Activated CD4-positive, alpha-beta T cell treated with anti-CD3 and anti-CD28 coated beads for 4 hours (primary cell): Measurements from ENCODE around the gene TMEM61.
"Not testable (repeated sequence)": the region's sequence is repeated elsewhere in the genome, so short reads cannot be mapped to it uniquely, and the experiment has no call there.

Experiments
- DNase-seq, 2 donors: peaks; one replicate each; pipeline ENCODE4 v3.0.0-alpha.2; 2020

The TMEM61 gene

DNA sequence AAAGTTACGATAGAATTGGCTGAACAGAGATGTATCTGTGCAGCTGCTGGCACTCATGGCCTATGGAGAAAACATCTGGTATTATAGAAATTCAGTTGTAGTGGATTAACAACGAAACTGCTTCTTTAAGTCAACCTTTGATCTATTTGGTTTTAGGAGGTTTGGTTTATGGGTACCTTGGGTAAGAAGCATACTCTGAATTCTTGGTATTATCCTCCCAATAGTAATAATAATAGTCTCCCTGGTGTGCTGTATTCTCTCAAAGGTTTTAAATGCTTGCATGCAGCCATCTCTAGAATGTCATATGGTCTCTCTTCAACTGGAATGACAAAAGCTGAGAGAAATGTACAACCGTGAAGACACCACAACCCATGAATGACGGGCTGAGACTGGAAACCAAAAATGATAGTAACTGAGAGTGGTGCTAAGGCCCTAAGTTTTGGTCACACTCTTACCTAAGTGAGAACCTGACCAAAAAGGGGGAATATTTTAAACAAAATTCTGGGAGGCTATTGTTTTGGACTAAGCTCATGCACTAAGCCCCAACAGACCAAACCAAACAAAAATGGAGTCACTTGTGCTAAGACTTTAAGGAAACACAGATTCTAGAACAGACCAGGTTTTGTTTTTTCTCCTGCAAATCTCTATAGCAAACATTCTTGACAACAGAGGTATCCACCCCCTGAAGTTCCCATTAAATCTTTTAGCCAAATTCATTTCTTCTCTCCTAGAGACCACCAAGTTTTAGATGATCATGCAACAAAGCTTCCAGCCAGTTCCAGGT lies 17.6 kb upstream of the TMEM61 start:
- DNase-seq = no peak

DNA sequence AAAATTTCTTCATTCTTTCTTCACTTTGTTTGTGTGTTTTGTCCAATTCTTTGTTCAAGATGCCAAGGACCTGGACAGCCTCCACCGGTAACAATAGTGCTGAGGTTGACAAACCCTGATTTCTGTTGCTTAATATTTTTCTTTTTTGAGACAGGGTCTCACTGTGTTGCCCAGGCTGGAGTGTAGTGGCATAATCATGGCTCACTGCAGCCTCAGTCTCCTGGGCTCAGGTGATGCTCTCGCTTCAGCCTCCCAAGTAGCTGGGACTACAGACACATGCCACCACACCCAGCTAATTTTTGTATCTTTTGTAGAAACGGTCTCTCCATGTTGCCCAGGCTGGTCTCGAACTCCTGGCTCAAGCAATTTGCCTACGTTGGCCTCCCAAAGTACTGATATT lies 16.6 kb upstream of the TMEM61 start:
- not testable (repeated sequence) for DNase-seq

DNA sequence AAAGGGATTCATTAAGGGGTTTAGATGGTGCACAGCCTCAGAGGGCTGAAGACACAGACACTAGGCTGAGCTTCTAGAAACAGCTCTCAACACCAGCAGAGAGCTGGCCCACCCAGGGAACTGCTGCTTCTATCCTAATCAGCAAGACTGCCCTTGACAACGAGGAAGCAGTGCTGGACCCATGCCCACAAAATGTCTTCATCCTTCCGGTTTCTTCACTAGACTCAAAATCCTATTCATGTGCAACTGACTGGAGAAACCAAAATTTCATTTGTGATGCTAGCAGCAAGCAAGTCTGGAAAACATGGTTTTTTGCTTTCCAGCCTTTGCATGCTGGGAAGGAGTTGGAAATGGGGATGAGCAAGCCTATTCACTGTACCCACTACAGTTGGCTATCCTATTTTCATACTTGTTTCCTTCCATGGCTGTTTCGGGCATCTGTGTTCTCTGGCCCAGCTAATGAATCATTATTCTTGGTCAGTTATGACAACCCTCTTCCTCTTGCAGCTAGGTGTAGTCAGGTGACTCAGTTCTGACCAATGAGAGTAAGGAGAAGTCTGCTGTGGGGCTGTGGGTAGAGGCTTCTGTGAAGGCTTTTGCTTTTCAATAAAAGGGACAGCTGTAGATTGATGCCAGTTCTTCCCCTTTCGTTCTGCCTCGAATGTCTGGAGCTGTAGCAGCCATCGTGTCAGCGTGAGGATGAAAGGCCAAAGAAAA lies 14.6 kb upstream of the TMEM61 start:
- no peak for DNase-seq

DNA sequence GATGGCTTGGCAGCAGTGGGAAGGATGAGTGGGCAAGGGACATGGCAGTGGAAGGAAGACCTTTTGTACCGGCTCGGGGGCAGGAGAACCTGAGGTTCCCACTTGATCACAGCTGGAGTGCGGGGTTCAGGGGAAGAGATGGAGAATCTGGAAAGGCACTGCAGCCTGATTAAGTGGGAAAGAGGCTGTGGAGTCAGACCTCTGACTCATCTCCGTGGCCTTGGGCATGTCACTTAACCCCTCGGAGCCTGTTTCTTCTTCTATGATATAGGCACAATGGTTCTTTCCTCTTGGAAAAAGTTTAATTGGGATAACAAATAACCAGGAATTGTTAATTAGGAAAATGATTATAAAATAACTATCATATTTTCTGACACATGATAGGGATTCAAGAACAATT lies 13.1 kb upstream of the TMEM61 start:
- no peak for DNase-seq

DNA sequence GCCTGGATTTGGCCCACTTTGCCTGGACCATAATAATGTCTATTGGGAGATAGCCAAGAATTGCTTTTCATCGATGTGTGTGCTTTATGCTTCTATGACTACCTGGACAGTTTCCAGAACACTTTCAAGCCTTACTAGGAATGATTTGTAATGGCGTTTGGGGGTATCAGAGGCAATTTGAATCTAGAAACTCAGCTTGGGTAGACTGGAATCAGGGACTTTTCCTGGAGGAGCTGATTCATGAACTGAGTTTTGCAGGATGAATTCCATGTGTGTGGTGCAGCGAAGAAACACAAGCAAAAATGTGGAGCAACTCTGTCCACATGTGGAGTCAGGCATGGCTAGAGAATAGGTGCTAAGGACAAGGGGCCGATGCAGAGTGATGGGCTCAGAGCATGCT lies 11.9 kb upstream of the TMEM61 start:
- no peak for DNase-seq

DNA sequence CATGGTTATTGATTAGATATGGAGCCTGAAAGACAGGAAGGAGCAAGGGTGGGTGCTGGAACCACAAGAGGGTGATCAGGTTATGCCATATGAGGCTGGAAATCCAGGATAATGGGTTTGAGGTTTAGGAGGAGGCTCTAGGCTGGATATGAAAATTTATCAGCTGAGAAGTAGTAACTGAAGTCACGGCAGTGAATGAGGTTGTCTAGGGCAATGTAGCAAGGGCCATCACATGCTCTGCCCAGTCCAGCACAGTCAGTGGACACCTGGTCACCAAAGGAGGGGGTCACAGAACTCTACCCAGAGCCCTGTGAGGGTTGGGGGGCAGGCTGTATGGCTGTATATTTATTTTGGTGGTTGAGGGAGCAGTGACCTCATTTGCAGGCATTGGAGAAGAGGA lies 10.5 kb upstream of the TMEM61 start:
- DNase-seq = no peak

DNA sequence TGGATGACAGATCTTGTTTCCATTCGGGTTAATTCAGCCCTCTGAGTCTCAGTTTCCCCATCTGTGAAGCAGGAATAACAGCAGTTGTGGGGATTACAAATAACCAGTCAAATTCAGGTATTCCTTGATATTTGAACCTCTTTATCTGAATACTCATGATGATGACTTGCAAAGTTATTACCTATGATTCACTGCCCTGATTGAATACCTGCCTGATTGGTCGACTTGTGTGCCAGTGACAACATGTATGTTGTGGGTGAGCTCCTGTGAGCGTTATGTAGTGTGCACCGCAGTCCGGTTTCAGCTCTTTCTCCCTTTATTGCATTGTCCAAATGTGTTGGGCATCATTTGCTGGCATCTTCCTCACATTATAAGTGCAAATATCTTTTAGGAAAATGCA lies 9.5 kb upstream of the TMEM61 start:
- no peak for DNase-seq

DNA sequence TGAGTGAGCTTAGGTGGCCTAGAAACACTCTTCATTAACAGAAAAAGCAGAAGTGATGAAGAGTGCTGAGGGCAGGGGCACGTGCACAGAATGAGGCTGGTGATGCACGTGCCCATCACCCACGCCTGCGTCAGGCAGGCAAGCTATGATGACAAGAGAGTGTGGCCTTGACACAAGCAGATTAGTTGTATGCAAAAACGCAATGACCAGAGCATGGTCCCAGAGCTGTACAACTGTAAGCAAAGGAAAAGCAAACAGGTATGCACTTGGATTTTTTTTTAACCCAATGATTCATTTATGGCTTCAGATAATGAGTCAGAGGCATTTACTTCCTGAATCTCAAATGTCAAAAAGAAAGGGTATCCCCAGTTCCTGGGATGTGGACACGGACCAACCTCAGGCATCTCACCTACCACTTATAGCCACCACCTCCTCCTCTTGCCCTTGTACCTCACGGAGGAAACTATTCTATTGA lies 9.1 kb upstream of the TMEM61 start:
- no peak for DNase-seq

DNA sequence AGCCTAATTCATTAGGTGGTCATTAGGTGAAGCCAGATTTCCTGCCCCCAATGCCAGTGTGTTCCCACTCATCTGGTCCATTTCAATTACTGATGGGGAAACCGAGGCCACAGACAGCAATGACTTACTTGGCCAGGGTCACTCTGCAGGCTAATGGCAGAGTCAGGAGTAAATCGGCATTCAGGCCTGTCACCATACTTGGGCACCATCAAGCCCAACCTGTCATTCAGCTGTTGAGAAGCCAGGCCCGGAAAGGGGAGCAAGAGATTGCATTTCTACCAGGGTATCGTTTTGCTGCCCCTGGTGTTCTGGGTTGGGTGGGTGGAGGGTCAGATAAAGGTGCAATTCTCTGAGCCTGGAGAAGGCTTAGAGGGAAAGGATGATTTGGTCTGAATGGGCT lies 8.0 kb upstream of the TMEM61 start:
- no peak for DNase-seq

DNA sequence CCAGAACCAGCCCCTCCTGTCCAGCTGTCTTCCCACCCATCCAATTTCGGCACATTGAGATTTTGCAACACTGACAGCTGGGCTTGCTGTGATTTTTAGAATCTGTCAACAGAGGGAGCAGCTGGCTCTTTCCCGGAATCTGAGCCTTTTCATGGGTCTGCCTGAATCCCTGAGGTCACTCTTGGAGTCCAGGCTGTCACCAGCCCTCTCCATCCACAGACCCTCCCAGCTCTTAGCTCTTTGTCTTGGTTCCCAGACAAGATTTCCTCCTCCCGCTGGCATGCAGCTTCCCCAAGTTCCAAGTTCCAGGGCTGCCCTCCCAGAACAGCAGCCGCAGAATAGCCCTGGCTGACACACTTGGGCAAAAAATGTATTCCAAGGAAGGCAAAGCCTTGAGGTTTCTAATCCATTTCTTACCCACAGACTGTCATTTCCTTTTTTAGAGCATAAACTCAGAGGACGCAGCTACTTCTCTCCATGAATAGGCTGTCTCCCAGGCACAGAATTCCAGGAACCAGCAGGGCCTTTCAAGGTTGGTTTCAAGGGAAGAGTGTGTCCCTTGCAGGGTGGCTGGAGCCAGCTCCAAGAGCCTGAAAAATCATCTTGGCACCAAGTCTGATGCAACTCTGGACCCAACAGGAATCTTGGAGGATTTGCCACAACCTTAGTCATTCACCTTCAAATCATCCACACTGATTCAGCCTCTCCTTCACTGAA lies 7.1 kb upstream of the TMEM61 start:
- no peak for DNase-seq

DNA sequence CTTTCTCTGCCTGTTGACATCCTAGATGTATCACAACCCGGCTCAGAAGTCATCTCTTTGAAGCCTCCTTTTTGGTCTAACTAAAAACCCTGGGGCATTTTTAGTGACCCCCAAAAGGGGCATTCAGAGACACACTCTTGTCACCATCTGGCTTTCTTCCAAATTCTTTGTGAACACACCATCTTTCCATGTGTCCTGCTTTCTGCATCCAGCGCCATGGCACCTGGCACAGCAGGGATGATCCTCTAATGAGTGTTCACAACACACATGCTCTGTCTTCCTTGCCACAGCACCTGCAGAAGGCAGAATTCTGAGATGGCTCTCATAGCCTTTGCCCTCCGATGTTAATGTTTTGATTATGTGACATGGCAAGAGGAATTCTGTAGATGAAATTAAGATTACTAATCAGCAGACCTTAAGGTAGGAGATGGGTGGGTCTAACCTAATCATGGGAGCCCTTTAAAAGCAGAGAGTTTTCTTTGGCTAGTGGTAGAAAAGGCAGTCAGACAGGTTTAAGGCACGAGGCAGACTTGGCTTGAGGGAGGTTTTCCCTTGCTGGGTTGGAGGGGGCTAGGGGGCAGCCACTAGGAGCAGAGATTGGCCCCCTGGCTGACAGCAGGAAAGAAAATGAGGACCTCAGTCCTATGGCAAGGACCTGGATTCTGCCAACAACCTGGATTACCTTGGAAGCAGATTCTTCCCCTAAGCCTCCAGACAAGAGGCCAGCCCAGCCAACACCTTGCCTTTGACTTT lies 4.9 kb upstream of the TMEM61 start:
- DNase-seq = no peak

DNA sequence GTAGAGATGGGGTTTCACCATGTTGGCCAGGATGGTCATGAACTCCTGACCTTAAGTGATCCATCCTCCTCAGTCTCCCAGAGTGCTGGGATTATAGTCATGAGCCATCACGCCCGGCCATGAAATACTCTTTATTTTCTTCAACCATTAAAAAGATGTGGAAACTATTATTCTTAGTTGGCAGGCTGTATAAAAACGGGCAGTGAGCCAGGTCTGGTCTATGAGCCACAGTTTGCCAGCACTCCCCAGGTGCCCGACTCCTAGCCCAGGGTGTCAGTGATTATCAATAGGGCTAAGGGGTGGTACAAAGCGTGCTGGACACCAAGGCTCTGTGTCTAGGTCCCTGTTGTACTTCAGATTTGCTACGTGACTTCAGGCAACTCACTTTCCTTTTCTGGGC lies 3.7 kb upstream of the TMEM61 start:
- no peak for DNase-seq

DNA sequence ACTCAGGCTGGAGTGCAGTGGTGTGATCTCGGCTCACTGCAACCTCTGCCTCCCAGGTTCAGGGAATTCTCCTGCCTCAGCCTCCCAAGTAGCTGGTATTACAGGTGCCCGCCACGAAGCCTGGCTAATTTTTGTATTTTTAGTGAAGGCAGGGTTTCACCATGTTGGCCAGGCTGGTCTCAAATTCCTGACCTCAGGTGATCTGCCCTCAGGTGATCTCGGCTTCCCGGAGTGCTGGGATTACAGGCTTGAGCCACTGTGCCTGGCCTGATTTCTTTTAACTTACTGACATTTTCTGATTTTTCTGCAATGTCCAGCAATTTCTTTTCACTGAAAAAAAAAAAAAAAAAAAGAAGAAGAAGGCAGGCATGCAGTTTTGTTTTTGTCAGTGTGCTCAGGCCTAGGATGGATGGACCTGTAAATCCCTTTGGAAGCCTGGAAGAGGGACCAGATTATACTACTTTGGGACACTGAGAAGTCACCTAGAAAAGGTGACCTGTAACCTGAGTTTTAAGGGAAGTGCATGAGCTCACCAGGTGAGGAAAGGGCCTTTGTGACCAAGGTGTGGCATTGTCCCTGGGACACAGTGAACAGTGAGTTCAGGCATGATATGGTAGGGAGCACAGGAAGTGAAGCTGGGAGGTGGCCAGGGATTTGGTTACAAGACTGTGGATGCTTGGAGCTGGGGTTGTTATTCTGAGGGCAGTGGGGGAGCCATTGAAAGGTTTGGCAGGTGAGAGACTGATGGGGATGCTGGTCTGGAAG lies 2.7 kb upstream of the TMEM61 start:
- DNase-seq = no peak

DNA sequence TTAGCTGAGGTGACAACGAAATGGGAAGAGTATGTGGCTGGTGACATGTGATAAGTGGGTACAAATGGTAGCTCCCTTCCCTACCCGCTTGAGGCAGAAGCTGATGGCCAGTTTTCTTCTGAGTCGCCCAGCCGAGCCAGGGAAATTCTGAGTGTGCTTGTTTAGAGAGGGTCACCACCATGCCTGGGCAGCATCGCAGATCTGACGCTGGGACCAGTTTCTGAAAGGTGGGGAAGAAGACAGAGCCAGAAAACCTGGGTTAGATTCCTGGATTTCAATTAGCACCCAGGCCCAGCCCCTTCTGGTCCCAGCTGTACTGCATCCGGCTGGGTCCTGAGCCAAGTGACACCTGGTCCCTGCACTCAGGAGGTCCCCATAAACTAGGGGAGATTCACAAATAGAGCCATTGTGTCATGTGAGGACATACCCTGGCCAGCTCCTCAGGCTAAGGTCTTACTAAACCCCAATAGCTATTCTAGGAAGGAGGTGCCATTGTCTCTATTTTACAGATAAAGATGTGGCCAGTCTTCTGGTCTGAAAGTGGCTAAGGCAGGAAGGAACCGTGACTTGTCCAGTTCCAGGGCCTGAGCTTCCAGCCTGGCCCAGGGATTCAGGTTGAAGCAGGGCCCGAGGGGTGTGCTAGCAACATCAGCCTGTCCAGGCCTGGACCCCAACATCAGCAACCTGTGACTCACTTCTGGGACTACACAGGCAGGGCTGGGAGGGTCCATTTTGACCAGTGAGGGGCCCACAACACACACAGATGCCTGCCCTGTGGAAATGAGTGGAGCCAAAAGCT lies 1.7 kb upstream of the TMEM61 start:
- DNase-seq = no peak

DNA sequence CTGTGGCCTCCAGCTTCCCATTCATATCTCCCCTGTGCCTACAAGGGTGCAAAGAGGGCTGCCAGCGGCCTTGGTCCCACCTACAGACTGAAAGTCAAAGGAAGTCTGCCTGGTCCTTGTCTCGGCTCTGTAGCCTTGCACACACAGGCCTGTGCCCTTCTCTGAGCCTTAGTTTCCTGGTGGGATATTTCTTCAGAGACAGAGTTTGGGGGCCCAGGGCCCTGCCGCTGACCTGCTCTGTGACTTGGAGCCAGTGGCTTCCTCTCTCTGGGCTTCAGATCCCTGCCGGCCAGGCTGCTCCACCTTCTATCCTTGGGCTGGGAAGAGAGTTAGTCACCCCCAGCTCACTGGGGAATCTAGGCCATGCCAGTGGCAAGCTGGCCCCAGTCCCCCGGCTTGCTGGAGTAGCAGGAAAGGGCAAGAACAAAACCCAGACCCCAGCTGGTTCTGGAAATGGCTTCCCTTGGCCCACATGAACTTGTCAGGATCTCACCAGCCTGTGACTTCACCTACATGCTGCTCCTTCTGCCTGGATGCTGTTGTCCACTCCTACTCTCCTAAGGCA lies 1.0 kb upstream of the TMEM61 start:
- no peak for DNase-seq

DNA sequence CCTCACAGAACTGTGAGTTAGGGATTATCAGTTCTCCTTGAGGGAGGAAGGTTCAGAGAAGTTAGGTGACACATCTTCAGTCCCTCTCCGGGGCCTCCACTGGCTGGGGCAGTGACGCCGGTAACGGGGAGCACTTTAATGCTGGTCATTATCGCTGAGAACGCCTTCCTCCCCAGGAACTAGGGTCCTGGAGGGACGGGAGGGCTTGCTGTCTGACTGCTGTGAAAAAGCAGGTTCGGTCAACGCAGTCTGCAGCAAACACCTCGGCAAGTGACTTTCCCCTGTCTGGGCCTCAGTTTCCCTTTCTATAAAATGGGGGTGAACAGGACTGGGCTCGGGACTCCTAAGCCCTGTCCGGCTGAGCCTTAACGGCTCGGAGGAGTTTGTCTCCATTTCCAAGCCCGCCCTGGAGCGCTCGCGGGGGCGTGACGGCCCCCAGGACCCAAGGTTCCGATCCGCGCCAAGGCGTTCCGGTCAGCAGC lies 341 bp upstream of the TMEM61 start:
- DNase-seq = no peak

DNA sequence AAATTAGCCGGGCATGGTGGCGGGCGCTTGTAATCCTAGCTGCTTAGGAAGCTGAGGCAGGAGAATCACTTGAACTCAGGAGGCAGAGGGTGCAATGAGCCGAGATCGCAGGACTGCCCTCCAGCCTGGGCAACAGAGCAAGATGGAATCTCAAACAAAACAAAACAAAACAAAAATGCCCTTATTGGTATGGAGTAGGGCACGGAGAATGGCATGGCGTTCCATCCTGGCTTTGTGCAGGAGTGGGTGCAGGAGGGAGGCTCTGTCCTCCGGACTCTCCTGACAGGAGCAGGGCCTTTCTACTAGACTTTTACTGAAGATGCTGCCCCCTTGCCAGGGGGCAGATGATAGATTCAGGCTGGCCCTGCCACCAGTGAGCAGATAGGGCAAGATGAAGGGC lies 1.0 kb downstream of the TMEM61 start:
- no peak for DNase-seq

DNA sequence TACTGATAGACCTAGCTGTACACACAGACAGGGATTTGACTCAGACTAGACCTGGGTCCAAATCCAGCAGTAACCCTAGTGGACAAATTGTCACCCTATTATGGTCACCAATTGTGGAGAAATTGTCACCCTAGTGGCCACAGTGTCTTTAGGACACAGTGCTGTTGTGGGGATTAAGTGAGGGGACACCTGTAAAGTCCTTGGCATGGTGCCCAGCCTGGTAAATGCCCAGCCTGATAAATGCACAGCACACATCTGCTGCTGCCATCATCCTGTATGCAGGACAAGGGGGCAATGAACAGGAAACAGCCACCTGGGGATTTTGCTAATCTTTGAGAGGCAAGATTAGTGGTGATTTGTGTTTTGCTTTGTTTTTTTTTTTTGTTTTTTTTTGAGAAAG lies 2.3 kb downstream of the TMEM61 start:
- DNase-seq = no peak

DNA sequence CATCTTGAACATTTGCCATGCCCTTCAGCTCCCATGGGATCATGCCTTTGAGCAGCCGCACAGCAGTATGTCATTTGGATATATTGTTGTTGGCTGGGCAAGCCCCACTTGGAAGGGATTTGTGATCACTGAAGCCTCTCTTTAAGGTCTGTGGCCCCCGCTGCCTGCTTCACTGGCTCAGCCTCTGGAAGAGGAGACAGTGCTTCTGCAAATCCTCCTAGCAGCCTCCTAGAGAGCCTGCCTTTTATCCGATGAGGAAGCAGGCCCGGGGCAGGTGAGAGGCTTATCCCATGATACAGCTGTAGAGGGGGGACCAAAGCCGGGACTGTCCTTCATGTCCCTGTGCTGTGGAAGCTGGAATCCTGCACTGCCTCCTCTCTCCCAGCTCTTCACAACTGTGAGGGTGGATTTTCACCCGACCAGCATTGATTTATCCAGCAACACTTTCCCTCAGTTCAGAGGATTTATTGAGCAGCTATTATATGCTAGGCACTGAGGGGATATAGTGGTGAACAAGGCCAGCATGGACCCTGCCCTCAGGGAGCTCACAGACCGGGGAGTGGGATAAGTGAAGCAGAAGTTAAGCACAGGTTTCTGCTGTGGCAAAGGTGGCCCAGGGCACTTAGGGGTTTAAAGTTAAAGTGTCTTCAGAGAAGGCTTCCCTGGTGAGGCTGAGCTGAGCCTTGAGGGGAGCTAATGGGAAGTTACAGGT lies 3.9 kb downstream of the TMEM61 start:
- no peak for DNase-seq

DNA sequence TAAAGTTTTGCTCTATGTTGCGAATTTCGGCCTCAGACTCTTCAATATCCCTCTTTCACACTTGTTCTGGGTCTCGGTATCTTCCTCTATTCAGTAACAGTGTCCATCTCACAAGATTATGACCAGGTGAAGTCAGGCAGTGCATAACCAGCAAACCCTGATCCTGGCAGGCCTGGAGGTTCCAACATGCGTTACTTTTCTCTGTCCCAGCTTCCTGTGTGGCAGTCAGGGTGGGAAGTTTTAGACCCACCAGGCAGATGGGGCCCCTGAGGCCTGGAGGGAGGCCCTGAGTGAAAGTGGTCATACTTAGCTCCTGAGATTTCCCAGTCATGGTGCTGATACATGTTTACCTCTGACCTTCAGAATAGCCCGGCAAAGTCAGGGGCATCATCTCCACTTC lies 5.1 kb downstream of the TMEM61 start:
- no peak for DNase-seq
